Measurements from ENCODE around the gene PTPN3. TPM values are rescaled to one million over a fixed set of nuclear protein-coding genes. Genes with fewer than 3 reads are reported as not detected.

Gene PTPN3
- total RNA-seq, 3 donors from 2014 or later (not counting 1 experiment from before 2014, with no cell fraction given): not detected

- H3K4me1 ChIP-seq (ENCODE audit: control insufficient read depth, insufficient read depth, low read length): no peaks in the 10 kb centered on the region
- H3K36me3 ChIP-seq (ENCODE audit: control insufficient read depth, insufficient read depth, low read length): no peaks in the 10 kb centered on the region
- intact Hi-C loops (cut with micrococcal nuclease): no loop called here
- no peaks in the 10 kb centered on the region for H3K9me3 Mint-ChIP-seq
- H3K9me3 ChIP-seq (ENCODE audit: control insufficient read depth, insufficient read depth, low read length): no peaks in the 10 kb centered on the region
- DNase-seq (no peak), ATAC-seq (no peak)
- H3K4me3 ChIP-seq (ENCODE audit: low read length): no peak overlapping the region
- H3K27ac Mint-ChIP-seq: no peak overlapping the region
- H3K27me3 Mint-ChIP-seq (ENCODE audit: low read depth in 2 of 2): peaks cover 0 to 8% of the 10 kb centered on the region in 2 donors
- no peaks in the 10 kb centered on the region for H3K36me3 Mint-ChIP-seq
- H3K27ac ChIP-seq (ENCODE audit: low read length): no peak overlapping the region
- H3K27me3 ChIP-seq (ENCODE audit: control insufficient read depth, insufficient read depth, low read length): no peaks in the 10 kb centered on the region
- no peak overlapping the region for H3K4me3 Mint-ChIP-seq
- WGBS (ENCODE audit: insufficient coverage): 90% methylated on average over 4 of the region's 4 CpGs
- no peaks in the 10 kb centered on the region for H3K4me1 Mint-ChIP-seq
- no peak for TF ChIP-seq CTCF (IDR thresholded peaks at IDR 0.05)
Measured at GRCh38 chr9:109378316-109378715, 119.8 kb downstream of the PTPN3 start.

GRCh38 chr9:109372246-109372645 is 125.9 kb downstream of the PTPN3 start:
- no peaks in the 10 kb centered on the region for H3K36me3 ChIP-seq (ENCODE audit: control insufficient read depth, insufficient read depth, low read length)
- Mint-ChIP-seq H3K27me3 (ENCODE audit: low read depth in 2 of 2) (no peaks in the 10 kb centered on the region), H3K36me3 (no peaks in the 10 kb centered on the region), H3K4me3 (no peak overlapping the region), H3K4me1 (no peaks in the 10 kb centered on the region), H3K27ac (no peak overlapping the region), H3K9me3 (peaks cover 0 to 3% of the 10 kb centered on the region in 2 donors)
- ATAC-seq: no peak
- H3K27me3 ChIP-seq (ENCODE audit: control insufficient read depth, insufficient read depth, low read length): no peaks in the 10 kb centered on the region
- 89% methylated on average over 5 of the region's 5 CpGs for WGBS (ENCODE audit: insufficient coverage)
- H3K4me1 ChIP-seq (ENCODE audit: control insufficient read depth, insufficient read depth, low read length): no peaks in the 10 kb centered on the region
- H3K4me3 ChIP-seq (ENCODE audit: low read length): no peak overlapping the region
- intact Hi-C loops (cut with micrococcal nuclease): no loop called here
- TF ChIP-seq CTCF (IDR thresholded peaks at IDR 0.05): no peak
- no peak overlapping the region for H3K27ac ChIP-seq (ENCODE audit: low read length)
- DNase-seq: no peak
- H3K9me3 ChIP-seq (ENCODE audit: control insufficient read depth, insufficient read depth, low read length): no peaks in the 10 kb centered on the region

- peaks cover 0 to 3% of the 10 kb centered on the region in 2 donors for H3K9me3 Mint-ChIP-seq
- no peak for TF ChIP-seq CTCF (IDR thresholded peaks at IDR 0.05)
- no peaks in the 10 kb centered on the region for H3K4me1 Mint-ChIP-seq
- no peaks in the 10 kb centered on the region for H3K36me3 Mint-ChIP-seq
- no peak overlapping the region for H3K4me3 Mint-ChIP-seq
- DNase-seq (no peak), ATAC-seq (no peak)
- WGBS (ENCODE audit: insufficient coverage): 83% methylated on average over 1 of the region's 1 CpG
- Histone ChIP-seq H3K9me3 (ENCODE audit: control insufficient read depth, insufficient read depth, low read length) (no peaks in the 10 kb centered on the region), H3K4me3 (ENCODE audit: low read length) (no peak overlapping the region), H3K36me3 (ENCODE audit: control insufficient read depth, insufficient read depth, low read length) (no peaks in the 10 kb centered on the region), H3K27me3 (ENCODE audit: control insufficient read depth, insufficient read depth, low read length) (no peaks in the 10 kb centered on the region), H3K4me1 (ENCODE audit: control insufficient read depth, insufficient read depth, low read length) (no peaks in the 10 kb centered on the region), H3K27ac (ENCODE audit: low read length) (no peak overlapping the region)
- no peaks in the 10 kb centered on the region for H3K27me3 Mint-ChIP-seq (ENCODE audit: low read depth in 2 of 2)
- intact Hi-C loops (cut with micrococcal nuclease): no loop called here
- H3K27ac Mint-ChIP-seq: no peak overlapping the region
Measured at GRCh38 chr9:109371374-109371773, 126.7 kb downstream of the PTPN3 start.

- TF ChIP-seq CTCF (IDR thresholded peaks at IDR 0.05): no peak
- no peak overlapping the region for H3K4me3 ChIP-seq (ENCODE audit: low read length)
- no peaks in the 10 kb centered on the region for H3K36me3 Mint-ChIP-seq
- peaks cover 0 to 3% of the 10 kb centered on the region in 2 donors for H3K9me3 Mint-ChIP-seq
- no peaks in the 10 kb centered on the region for H3K27me3 ChIP-seq (ENCODE audit: control insufficient read depth, insufficient read depth, low read length)
- H3K4me1 Mint-ChIP-seq: no peaks in the 10 kb centered on the region
- no peaks in the 10 kb centered on the region for H3K9me3 ChIP-seq (ENCODE audit: control insufficient read depth, insufficient read depth, low read length)
- no peak overlapping the region for H3K27ac ChIP-seq (ENCODE audit: low read length)
- ATAC-seq (no peak), DNase-seq (no peak)
- no peaks in the 10 kb centered on the region for H3K36me3 ChIP-seq (ENCODE audit: control insufficient read depth, insufficient read depth, low read length)
- no peaks in the 10 kb centered on the region for H3K4me1 ChIP-seq (ENCODE audit: control insufficient read depth, insufficient read depth, low read length)
- WGBS (ENCODE audit: insufficient coverage): 78% methylated on average over 2 of the region's 2 CpGs
- H3K4me3 Mint-ChIP-seq: no peak overlapping the region
- intact Hi-C loops (cut with micrococcal nuclease): no loop called here
- peaks cover 0 to 1% of the 10 kb centered on the region in 2 donors for H3K27me3 Mint-ChIP-seq (ENCODE audit: low read depth in 2 of 2)
- no peak overlapping the region for H3K27ac Mint-ChIP-seq
Measured at GRCh38 chr9:109369285-109369684, 128.8 kb downstream of the PTPN3 start.

Measured in natural killer cell (primary cell).